ENCODE data around the gene OXCT2.
"Not testable (repeated sequence)": the region's sequence is repeated elsewhere in the genome, so short reads cannot be mapped to it uniquely, and the experiment has no call there.

Gene OXCT2

GRCh38 chr1:39771022-39771532 lies at the start of gene OXCT2:
Gene OXCT2 (minus strand): TSS chr1:39771348. CDS start chr1:39771255, 93 bp downstream.
- not testable (repeated sequence) for DNase-seq (ENCODE audit: low read depth)

- no peak for DNase-seq (ENCODE audit: low read depth)
Measured at GRCh38 chr1:39819091-39819812, 48.1 kb upstream of the OXCT2 start.

GRCh38 chr1:39818482-39818881 lies 47.3 kb upstream of the OXCT2 start:
- no peak for DNase-seq (ENCODE audit: low read depth)

DNA sequence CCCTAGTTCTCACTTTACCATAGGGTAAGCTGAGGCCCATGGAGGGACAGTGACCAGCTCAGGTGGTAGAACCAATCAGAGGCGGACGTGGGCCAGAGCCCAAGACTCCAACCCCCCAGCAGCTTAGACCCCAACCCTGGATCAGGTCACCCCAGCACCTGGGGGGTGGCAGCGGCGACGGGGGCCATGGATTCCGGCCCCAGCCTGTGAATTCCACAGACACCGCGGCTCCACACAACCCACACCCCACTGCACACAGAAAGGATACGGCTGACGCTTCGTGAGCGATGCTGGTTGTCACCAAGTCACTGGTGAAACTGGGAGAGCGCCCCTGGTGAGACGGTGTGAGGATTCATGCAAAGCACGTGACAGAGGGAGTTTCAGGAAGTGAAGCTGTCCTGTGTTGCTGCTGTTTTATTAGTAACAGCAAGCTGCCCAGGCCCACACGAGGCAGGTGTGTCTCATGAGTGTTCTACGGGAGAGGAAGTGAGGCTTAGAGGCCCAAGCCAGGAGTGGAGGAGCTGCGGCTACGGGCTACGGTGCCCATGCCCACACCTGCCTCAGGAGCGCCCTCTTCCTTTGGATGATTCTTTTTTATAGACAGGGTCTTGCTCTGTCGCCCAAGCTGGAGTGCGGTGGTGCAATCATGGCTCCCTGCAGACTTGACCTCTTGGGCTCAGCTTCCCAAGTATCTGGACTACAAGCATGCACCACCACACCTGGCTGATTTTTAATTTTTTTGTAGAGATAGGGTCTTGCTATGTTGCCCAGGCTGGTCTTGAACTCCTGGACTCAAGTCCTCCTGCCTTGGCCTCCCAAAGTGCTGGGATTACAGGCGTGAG lies 46.2 kb upstream of the OXCT2 start:
- not testable (repeated sequence) for DNase-seq (ENCODE audit: low read depth)

GRCh38 chr1:39816415-39817090 lies 45.4 kb upstream of the OXCT2 start:
- peak; percentile 67 for DNase-seq (ENCODE audit: low read depth)

DNA sequence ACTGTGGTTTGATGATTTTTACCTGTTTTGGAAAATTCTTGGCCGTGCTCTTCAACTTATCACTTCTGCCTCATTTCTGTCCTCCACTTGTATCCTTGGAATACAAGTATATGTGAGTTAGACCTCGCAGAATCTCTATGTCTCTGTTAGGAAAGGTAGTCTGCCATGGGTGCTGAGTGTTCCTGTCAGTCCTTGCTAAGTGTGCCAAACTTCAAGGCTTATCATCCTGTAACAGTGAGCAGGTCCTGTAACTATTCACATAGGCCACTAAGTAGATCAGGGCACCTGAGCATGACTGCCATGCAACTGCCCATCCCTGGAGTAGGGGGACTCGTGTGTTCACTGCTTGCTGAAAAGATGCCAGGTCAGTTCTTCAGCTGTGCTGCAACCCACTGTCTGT lies 41.8 kb upstream of the OXCT2 start:
- DNase-seq (ENCODE audit: low read depth) = no peak

GRCh38 chr1:39808784-39809517 lies 37.8 kb upstream of the OXCT2 start:
- no peak for DNase-seq (ENCODE audit: low read depth)

- no peak for DNase-seq (ENCODE audit: low read depth)
Measured at GRCh38 chr1:39805385-39805784, 34.2 kb upstream of the OXCT2 start.

DNA sequence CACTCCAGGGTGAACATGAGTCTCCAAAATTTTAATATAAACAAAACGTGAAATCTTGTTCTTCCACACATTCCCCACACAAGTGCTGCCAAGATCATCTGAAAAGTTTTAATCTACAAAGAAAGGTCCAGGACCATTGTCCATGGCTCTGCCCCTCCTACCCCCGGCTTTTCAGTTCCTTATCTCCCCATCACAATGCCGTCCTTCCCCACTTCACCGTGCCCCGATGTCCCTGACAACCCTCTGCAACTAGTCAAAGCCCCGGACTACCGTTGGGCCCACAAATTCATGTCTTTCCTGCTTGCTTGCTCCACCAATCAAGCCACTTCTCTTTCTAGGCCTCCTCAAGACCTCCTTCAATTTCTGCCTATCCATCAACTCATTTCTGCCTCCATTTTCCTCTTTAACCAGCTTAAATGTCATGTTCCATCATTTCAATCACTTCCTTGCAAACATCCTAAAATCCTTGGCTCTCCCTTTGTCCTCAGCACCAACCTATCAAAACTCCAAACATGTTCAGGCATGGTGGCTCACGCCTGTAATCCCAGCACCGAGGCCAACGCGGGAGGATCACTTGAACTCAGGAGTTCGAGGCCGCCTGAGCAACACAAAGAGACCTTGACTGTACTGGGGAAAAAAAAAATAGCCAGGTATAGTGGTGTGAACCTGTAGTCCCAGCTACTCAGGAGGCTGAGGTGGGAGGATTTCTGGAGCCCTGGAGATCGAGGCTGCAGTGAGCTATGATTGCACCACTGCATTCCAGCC lies 31.5 kb upstream of the OXCT2 start:
- no peak for DNase-seq (ENCODE audit: low read depth)

DNA sequence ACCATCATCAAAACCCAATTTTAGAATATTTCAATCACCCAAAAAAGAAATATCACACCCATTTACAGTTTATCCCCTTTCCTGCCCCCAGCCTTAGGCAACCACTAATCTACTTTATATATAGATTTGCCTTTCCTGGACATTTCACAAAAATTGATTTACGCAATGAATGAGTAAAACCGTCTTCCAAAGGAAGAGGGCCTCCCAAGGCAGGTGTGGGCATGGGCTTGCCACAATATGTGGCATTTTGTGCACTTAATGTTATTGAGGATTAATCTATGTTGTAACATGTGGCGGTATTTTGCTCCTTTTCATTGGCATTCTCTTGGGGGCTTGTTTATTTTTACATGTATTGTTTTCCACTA lies 29.3 kb upstream of the OXCT2 start:
- no peak for DNase-seq (ENCODE audit: low read depth)

GRCh38 chr1:39799770-39800470 lies 28.8 kb upstream of the OXCT2 start:
- peak; percentile 47 for DNase-seq (ENCODE audit: low read depth)

DNA sequence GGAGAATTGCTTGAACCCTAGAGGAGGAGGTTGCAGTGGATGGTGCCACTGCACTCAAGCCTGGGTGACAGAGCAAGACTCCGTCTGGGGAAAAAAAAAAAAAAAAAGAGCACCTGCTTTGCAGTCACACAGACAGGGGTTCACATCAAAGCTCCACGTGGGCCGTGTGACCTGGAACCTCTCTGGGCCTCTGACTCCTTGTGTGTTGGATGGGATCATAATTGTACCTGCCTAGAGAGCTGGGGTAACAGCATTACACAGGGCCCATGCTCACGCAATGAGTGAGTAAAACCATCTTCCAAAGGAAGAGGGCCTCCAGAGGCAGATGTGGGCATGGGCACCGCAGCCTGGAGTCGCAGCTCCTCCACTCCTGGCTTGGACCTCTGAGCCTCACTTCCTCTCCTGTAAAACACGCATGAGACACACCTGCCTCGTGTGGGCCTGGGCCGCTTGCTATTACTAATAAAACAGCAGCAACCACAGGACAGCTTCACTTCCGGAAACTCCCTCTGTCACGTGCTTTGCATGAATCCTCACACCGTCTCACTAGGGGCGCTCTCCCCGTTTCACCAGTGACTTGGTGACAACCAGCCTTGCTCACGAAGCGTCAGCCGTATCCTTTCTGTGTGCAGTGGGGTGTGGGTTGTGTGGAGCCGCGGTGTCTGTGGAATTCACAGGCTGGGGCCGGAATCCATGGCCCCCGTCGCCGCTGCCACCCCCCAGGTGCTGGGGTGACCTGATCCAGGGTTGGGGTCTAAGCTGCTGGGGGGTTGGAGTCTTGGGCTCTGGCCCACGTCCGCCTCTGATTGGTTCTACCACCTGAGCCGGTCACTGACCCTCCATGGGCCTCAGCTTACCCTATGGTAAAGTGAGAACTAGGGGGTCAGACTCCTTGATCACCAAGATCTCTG lies 28.0 kb upstream of the OXCT2 start:
- DNase-seq (ENCODE audit: low read depth) = peak; percentile 25

- DNase-seq (ENCODE audit: low read depth) = no peak
Measured at GRCh38 chr1:39795651-39796050, 24.5 kb upstream of the OXCT2 start.

DNA sequence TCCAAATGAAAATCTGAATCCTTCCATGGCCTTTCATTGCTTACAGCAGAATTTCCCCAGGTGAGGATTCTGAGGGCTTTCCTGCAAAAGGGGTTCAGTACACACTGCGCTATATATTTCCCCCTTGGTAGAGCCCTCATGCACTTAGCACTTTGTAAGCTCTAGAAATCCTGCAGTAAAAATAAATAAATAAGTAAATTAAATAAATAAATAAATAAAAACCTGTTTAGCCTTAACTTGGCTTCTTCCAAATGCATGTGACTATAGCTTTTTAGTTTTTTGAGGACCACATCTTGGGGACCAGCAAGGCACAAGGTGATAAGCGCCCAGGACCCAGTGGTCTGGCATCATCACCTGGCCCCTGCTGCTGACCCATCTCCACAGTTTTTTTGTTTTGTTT lies 20.7 kb upstream of the OXCT2 start:
- no peak for DNase-seq (ENCODE audit: low read depth)

DNA sequence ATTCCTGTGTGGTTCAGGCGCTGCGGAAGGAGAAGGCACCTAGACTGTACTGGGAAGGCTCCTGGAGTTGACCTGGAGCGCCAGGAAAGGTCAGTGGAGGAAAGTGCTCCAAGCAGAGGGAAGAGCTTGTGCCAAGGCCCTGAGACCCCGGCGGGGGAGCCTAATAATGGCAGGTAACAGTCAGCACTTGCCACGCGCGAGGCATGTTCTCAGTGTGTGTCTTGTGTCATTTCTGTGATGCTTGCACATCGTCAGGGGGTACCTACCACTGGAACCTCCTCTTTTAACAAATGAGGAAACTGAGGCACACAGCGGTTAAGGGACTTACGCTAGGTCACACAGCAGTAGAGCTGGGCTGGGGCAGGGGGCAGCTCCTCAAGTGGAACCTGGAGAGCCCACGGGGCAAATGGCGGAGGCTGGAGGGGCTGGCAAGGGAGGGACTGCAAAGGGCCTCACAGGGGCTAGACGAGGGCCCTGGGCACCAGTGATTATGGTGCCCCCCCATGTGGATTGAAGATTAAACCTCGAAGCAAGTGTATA lies 18.5 kb upstream of the OXCT2 start:
- DNase-seq (ENCODE audit: low read depth) = no peak

DNA sequence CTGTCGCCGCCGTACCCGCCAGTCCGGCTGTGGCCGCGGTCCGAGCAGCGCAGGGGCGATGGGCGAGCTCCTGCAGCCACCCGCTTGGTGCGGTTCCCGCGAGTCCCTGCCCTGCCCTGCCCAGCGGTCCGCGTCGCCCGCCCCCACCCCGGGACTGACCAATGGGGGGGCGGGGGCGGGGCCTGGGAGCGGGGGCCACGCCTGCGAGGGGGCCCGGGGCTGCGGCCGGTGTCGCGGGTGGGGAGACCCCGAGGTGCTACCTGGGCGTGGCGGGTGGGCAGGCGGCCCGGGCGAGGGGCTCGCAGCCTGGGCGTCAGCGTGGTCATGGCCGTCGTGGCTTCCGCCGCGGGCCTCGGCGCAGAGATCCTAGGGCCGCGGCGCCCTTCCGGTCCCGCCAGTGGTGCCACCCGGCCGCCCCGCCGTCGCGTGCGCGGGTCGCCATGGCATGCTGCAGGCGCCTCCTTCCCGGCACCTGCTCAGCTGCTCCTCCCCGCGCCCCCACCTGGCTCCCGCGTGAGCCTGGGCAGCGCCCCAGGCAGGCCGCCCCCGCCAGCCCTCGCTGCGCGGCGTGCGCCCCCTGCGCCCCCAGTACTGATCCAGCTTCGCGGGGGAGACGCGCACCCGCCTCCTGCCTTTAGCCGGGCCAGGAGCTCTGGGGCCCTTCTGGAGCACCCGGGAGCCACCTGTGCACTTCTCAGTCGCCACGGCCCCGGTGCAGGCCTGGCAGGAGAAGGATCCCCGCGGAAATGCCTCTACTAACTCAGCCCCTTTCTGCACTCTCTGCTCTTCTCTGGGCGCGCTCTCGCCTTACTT lies 17.8 kb upstream of the OXCT2 start, which contains the start of gene BMP8B:
Gene BMP8B, minus strand, starts transcription at position 108 of the 813 bp plus-strand sequence. CDS start 380 bp downstream, outside the sequence.
- DNase-seq (ENCODE audit: low read depth) = no peak

DNA sequence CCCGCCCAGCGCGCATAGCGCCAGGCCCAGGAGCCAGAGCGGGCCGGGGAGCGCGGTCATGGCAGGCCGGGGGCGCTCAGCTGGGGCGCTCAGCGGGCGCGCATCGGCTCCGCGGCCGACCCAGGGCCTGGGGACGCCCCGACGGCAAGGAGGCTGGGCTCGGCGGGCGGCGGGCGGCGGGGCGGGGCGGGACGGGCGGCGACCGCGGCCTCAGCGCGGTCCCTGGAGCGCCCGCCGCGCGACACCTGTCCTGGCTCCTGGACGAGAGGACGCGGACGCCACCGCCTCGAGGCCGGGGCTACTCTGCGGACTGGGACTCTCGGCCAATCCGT lies 17.2 kb upstream of the OXCT2 start:
- no peak for DNase-seq (ENCODE audit: low read depth)

DNA sequence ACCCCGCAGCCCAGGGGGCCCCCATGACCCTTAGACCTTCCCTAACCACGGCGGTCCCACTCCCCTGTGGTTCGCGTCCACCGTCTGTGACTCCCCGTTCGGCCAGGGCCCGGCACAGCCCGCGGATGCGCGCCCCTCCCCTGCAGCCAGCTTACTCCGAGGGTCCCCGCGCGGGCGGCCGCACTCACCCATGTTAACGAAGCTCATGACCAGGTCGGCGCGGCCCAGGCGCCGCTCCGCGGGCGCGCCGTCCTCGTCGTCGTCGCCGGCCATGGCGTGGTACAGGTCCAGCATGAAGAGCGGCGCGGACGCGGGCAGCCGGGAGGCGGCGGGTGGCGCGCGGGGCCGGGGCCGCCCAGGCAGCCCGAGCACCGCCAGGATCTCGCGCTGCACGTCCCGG lies 16.8 kb upstream of the OXCT2 start:
- DNase-seq (ENCODE audit: low read depth) = not testable (repeated sequence)

Data from GM04504 (cell line).